Left ventricle myocardium inferior (tissue), 1 donor: Measurements from ENCODE around the gene SDK2. TPM values are rescaled to one million over a fixed set of nuclear protein-coding genes. Genes with fewer than 3 reads are reported as not detected.

Experiments used
- DNase-seq: peaks from one replicate; pipeline ENCODE4 v3.0.0-alpha.2; 2020
- H3K27ac ChIP-seq: fragments of 200-600 bp; replicated peaks from 2 replicates; pipeline ENCODE4 v1.8.0; 2021
- H3K27me3 ChIP-seq: fragments of 200-600 bp; 2 replicates; pipeline ENCODE4 v1.8.0; 2021; ENCODE audit warnings: low read depth
- H3K36me3 ChIP-seq: fragments of 200-600 bp; 2 replicates; pipeline ENCODE4 v1.8.0; 2021
- H3K4me1 ChIP-seq: fragments of 200-600 bp; 2 replicates; pipeline ENCODE4 v1.8.0; 2021
- H3K4me3 ChIP-seq: fragments of 200-600 bp; 2 replicates; pipeline ENCODE4 v1.8.0; 2021; ENCODE audit warnings: mild to moderate bottlenecking, moderate library complexity
- H3K9me3 ChIP-seq: fragments of 200-600 bp; replicated peaks from 2 replicates; pipeline ENCODE4 v1.8.0; 2021
- CTCF ChIP-seq: fragments of 200-600 bp; IDR thresholded peaks from 2 replicates; pipeline ENCODE4 v1.8.0; 2021; ENCODE audit warnings: antibody characterized with exemption, mild to moderate bottlenecking, borderline replicate concordance
- intact Hi-C: fragments of 100-400 bp; cut with micrococcal nuclease; formaldehyde crosslinking; loops from one replicate; pipeline ENCODE4 v1.11.0; 2022
- total RNA-seq: library from RNA; stranded (reverse); fragmentation: NEBNext Ultra II Directional; extraction: Animal tissue kit (Norgen Biotek cat#: 25700); gene quantifications from one replicate; pipeline ENCODE4 v1.2.1, GENCODE V29; 2021
- donor health status: DM: no; HTN: yes; CAD: no; lungs with severe emphysema.

Gene SDK2
- total RNA-seq, 1 donor from 2014 or later: 2.2 TPM

DNA sequence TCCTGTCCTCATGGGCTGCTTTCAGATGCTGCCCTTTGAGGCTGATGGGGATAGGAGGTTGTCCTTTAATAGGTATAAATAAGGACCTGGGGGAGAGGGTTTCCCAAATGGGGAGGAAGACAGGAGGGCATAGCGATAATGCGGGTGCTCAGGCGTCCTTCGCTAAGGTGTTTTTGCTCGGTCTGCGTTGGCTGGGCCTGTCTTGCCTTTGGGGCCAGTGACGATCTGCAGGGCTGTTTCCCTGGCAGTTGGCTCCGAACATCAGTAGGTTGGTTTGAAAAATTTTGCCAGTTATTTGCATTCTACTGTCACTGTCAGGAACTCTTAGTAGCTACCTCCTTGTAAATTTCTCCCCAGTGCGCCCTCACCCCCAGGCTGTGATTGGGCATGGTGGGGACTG lies 294.6 kb downstream of the SDK2 start:
- Histone ChIP-seq H3K36me3 (no peaks in the 10 kb centered on the region), H3K27me3 (no peaks in the 10 kb centered on the region), H3K4me1 (no peaks in the 10 kb centered on the region), H3K27ac (peak overlapping the region; percentile 23), H3K4me3 (no peak overlapping the region), H3K9me3 (no peaks in the 10 kb centered on the region)
- no peak for TF ChIP-seq CTCF
- intact Hi-C loops: no loop called here
- no peak for DNase-seq

- H3K27ac ChIP-seq: peak overlapping the region; percentile 23
- DNase-seq: no peak
- H3K4me1 ChIP-seq: no peaks in the 10 kb centered on the region
Observed at GRCh38 chr17:73349138-73349537, 295.1 kb downstream of the SDK2 start.

DNA sequence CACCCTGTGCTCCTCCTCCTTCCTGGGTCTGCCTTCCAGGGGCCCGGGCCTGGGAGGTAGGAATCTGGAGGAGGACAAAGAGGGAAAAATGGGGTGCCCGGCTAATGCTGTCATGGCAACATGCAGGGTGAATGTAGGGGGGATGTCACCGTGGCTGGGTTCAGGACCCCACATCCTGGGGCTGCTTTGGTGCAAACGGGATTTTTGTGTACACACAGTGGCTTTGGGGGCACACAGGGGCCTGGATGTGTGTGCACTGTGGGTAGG lies 295.5 kb downstream of the SDK2 start:
- Histone ChIP-seq H3K4me3 (no peak overlapping the region), H3K27me3 (no peaks in the 10 kb centered on the region), H3K9me3 (no peaks in the 10 kb centered on the region), H3K36me3 (no peaks in the 10 kb centered on the region), H3K27ac (peak overlapping the region; percentile 23), H3K4me1 (peaks cover 2% of the 10 kb centered on the region)
- intact Hi-C loops: no loop called here
- TF ChIP-seq CTCF: no peak
- no peak for DNase-seq

More at GRCh38 chr17:73349138-73349537, 295.1 kb downstream of the SDK2 start:
- Histone ChIP-seq H3K9me3 (no peaks in the 10 kb centered on the region), H3K27me3 (no peaks in the 10 kb centered on the region), H3K4me3 (no peak overlapping the region), H3K36me3 (no peaks in the 10 kb centered on the region)
- no peak for TF ChIP-seq CTCF
- intact Hi-C loops: no loop called here

GRCh38 chr17:73348018-73348828 lies 296.0 kb downstream of the SDK2 start:
- Histone ChIP-seq H3K27ac (peak overlapping the region; percentile 23), H3K27me3 (no peaks in the 10 kb centered on the region), H3K36me3 (no peaks in the 10 kb centered on the region), H3K4me3 (no peak overlapping the region), H3K9me3 (no peaks in the 10 kb centered on the region), H3K4me1 (peaks cover 8% of the 10 kb centered on the region)
- DNase-seq: no peak
- no peak for TF ChIP-seq CTCF
- intact Hi-C loops: no loop called here

DNA sequence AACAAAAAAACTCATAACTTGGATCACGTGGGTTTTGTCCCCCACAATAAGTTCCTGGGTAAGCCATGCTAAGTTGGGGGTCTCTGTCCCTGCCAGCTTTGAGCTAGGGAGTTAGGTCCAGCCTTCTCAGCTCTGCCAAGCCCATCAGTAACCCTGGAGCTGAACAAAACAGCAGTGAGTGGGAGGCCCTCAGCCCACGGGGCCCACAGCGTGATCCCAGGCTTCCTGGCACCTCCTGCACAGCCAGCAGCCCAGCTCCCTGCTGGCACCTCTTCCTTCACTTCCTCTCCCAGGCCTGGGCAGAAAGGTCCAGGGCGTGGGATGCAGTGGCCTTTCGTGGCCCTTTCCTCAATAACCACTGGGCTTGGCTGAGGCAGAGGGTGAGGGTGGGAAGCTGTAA lies 296.9 kb downstream of the SDK2 start:
- no peak for DNase-seq
- no peaks in the 10 kb centered on the region for H3K27me3 ChIP-seq
- no peaks in the 10 kb centered on the region for H3K9me3 ChIP-seq
- H3K36me3 ChIP-seq: no peaks in the 10 kb centered on the region
- H3K4me1 ChIP-seq: peaks cover 16% of the 10 kb centered on the region
- H3K27ac ChIP-seq: no peak overlapping the region
- intact Hi-C loops: no loop called here
- TF ChIP-seq CTCF: no peak
- H3K4me3 ChIP-seq: no peak overlapping the region
